HepG2 (cell line): ENCODE data around the gene CLPTM1. TPM values are rescaled to one million over a fixed set of nuclear protein-coding genes. Genes with fewer than 3 reads are reported as not detected.
A peak's percentile ranks its signal among the peaks of the same experiment; 100 is the strongest.

ENCODE experiments used
- ATAC-seq: fragments of 200-7000 bp; cut with Tn5 transposase; 3 replicates; pipeline ENCODE4 v1.9.1; 2020; ENCODE audit warnings: mild to moderate bottlenecking, moderate library complexity
- BruUV-seq: library from RNA; stranded (reverse); fragments of 400-500 nt; replicated peaks from 2 replicates; lab custom pipeline; 2021; lab: Mats Ljungman, UMichigan
- CTCF ChIA-PET: fragments of 300-600 bp; formaldehyde crosslinking; extraction: SDS; loops from one replicate; lab custom pipeline; 2021; ENCODE audit warnings: low total read pairs, inconsistent platforms, low intra/inter-chr PET ratio; lab: Yijun Ruan, JAX
- POLR2A ChIA-PET: fragments of 350-600 bp; sonication (Branson Sonifier 250); formaldehyde crosslinking; loops from one replicate; lab custom pipeline; 2020; ENCODE audit warnings: antibody characterized with exemption, inconsistent platforms; lab: Yijun Ruan, JAX
- DNase-seq: peaks from one replicate; pipeline ENCODE4 v3.0.0-alpha.2; 2015; ENCODE audit warnings: low spot score
- FAIRE-seq: peaks from 3 replicates; lab custom pipeline; 2011; peaks lifted over from hg19 to GRCh38; lab: Jason Lieb, UNC
- H2AFZ ChIP-seq: one replicate; pipeline ENCODE4 v1.6.1; 2011; ENCODE audit warnings: low read length, inconsistent platforms
- H3K27ac ChIP-seq: fragments of 300-600 bp; 3 replicates; pipeline ENCODE4 v1.8.0; 2011; ENCODE audit warnings: mixed run types, mild to moderate bottlenecking, mixed read lengths, low read length, inconsistent platforms; ENCODE audit not compliant: insufficient read depth; ENCODE audit errors: extremely low read length
- H3K27me3 ChIP-seq, 2 experiments: fragments of 200-600 bp in 1 of 2; 2 replicates in 1 of 2; 3 replicates in 1 of 2; pipeline versions ENCODE4 v1.6.0 to v1.8.0; 2011; ENCODE audit warnings: low read length in 2 of 2, mild to moderate bottlenecking in 2 of 2, moderate library complexity in 2 of 2, inconsistent platforms in 1 of 2; ENCODE audit not compliant: insufficient read depth in 2 of 2, control insufficient read depth in 1 of 2
- H3K36me3 ChIP-seq, 2 experiments: fragments of 200-600 bp in 1 of 2; replicated peaks in 1 of 2; 2 replicates in 1 of 2; 3 replicates in 1 of 2; pipeline versions ENCODE4 v1.5.1 to v1.8.0; 2011; ENCODE audit warnings: low read length in 2 of 2, inconsistent platforms in 1 of 2; ENCODE audit not compliant: insufficient read depth in 2 of 2, control insufficient read depth in 1 of 2
- H3K4me1 ChIP-seq: 2 replicates; pipeline ENCODE4 v1.5.1; 2012; ENCODE audit warnings: low read length, inconsistent platforms; ENCODE audit not compliant: insufficient read depth
- H3K4me2 ChIP-seq: 2 replicates; pipeline ENCODE4 v1.6.0; 2011; ENCODE audit warnings: low read depth, low read length, inconsistent platforms
- H3K4me3 ChIP-seq, 3 experiments: fragments of 200-600 bp in 1 of 3; sonication (generic), shearing (Covaris generic) in 1 of 3; replicated peaks in 1 of 3; 2 replicates each; pipeline ENCODE4 v1.5.1; 2011 to 2016; ENCODE audit warnings: low read length in 3 of 3, inconsistent platforms in 2 of 3, low read depth in 2 of 3, mild to moderate bottlenecking in 2 of 3, control low read depth in 1 of 3, mixed read lengths in 1 of 3; ENCODE audit not compliant: insufficient read depth in 1 of 3
- H3K79me2 ChIP-seq: one replicate; pipeline ENCODE4 v1.6.1; 2011; ENCODE audit warnings: low read length, inconsistent platforms; ENCODE audit not compliant: insufficient read depth
- H3K9ac ChIP-seq: 2 replicates; pipeline ENCODE4 v1.6.0; 2011; ENCODE audit warnings: mild to moderate bottlenecking, low read depth, low read length, inconsistent platforms; ENCODE audit not compliant: insufficient read depth
- H3K9me3 ChIP-seq: 2 replicates; pipeline ENCODE4 v1.5.1; 2012; ENCODE audit warnings: mild to moderate bottlenecking, low read length
- H4K20me1 ChIP-seq: 2 replicates; pipeline ENCODE4 v1.6.0; 2011; ENCODE audit warnings: inconsistent platforms, mild to moderate bottlenecking, low read length, moderate library complexity; ENCODE audit not compliant: insufficient read depth
- AGO2 ChIP-seq: fragments of 200-400 bp; formaldehyde crosslinking; optimal IDR thresholded peaks from 2 replicates; pipeline ENCODE3; 2017; ENCODE audit warnings: mild to moderate bottlenecking, low read depth, low read length, moderate library complexity
- CBX2 ChIP-seq, 2 experiments: fragments of 200-600 bp in 1 of 2; sonication (generic); formaldehyde crosslinking in 1 of 2; IDR thresholded peaks; 2 replicates each; pipeline versions ENCODE4 v1.7.0 to v1.8.1; 2018 to 2022; ENCODE audit warnings: low read depth in 2 of 2, low read length in 1 of 2, mild to moderate bottlenecking in 1 of 2, missing genetic modification reagents in 1 of 2
- DPF2 ChIP-seq: sonication (generic); formaldehyde crosslinking; IDR thresholded peaks from 2 replicates; pipeline ENCODE4 v1.4.0; 2020; ENCODE audit warnings: mild to moderate bottlenecking, low read depth, missing genetic modification reagents, borderline replicate concordance
- FOXP1 ChIP-seq, 2 experiments: fragments of 450-650 bp in 1 of 2; IDR thresholded peaks; 2 replicates each; pipeline ENCODE4 v1.6.1; 2017 to 2018; ENCODE audit warnings: antibody characterized with exemption in 1 of 2
- HNRNPH1 ChIP-seq: fragments of 200-400 bp; formaldehyde crosslinking; optimal IDR thresholded peaks from 2 replicates; pipeline ENCODE3; 2017; ENCODE audit warnings: mild to moderate bottlenecking, low read depth, low read length
- MATR3 ChIP-seq: sonication (generic); formaldehyde crosslinking; IDR thresholded peaks from 2 replicates; pipeline ENCODE4 v1.4.0; 2020; ENCODE audit warnings: missing genetic modification reagents
- MBNL3 ChIP-seq: fragments of 250-450 bp; sonication (Bioruptor Pico); conservative IDR thresholded peaks from 2 replicates; pipeline ENCODE4 v1.8.0; 2022; ENCODE audit warnings: mild to moderate bottlenecking, inconsistent platforms
- SIN3A ChIP-seq: IDR thresholded peaks from 2 replicates; pipeline ENCODE4 v1.6.1; 2011; ENCODE audit warnings: low read depth, mild to moderate bottlenecking, control low read depth, low read length, borderline replicate concordance
- WIZ ChIP-seq: sonication (generic); formaldehyde crosslinking; IDR thresholded peaks from 2 replicates; pipeline ENCODE4 v1.5.1; 2020; ENCODE audit warnings: mild to moderate bottlenecking, missing genetic modification reagents
- YEATS4 ChIP-seq: sonication (generic); formaldehyde crosslinking; IDR thresholded peaks from 2 replicates; pipeline ENCODE4 v1.4.0; 2020; ENCODE audit warnings: missing genetic modification reagents, borderline replicate concordance
- ZBTB14 ChIP-seq: sonication (generic); formaldehyde crosslinking; IDR thresholded peaks from 2 replicates; pipeline ENCODE4 v1.4.0; 2020; ENCODE audit warnings: missing genetic modification reagents
- ZBTB46 ChIP-seq: sonication (generic); formaldehyde crosslinking; IDR thresholded peaks from 2 replicates; pipeline ENCODE4 v1.4.0; 2020; ENCODE audit warnings: mild to moderate bottlenecking, missing genetic modification reagents, borderline replicate concordance
- ZFX ChIP-seq: sonication (generic); formaldehyde crosslinking; IDR thresholded peaks from 2 replicates; pipeline ENCODE4 v1.4.0; 2020; ENCODE audit warnings: mild to moderate bottlenecking, low read depth, missing genetic modification reagents, moderate library complexity
- ZNF768 ChIP-seq: sonication (generic); formaldehyde crosslinking; IDR thresholded peaks from 2 replicates; pipeline ENCODE4 v1.4.0; 2020; ENCODE audit warnings: missing genetic modification reagents
- ZSCAN12 ChIP-seq: sonication (generic); formaldehyde crosslinking; IDR thresholded peaks from 2 replicates; pipeline ENCODE4 v1.9.0; 2021; ENCODE audit warnings: mild to moderate bottlenecking, missing genetic modification reagents
- ZSCAN9 ChIP-seq: IDR thresholded peaks from 2 replicates; pipeline ENCODE4 v1.6.1; 2016; ENCODE audit warnings: borderline replicate concordance
- whole genome bisulfite sequencing: methylation state at CpG from one replicate; pipeline ENCODE4 v1.1.6; 2017; ENCODE audit warnings: low lambda C conversion rate; 5-methylcytosine and 5-hydroxymethylcytosine counted together
- in situ Hi-C: cut with HindIII; loops from 2 replicates; pipeline ENCODE4 v1.10.0; 2017; ENCODE audit warnings: low pct_unique_long_range_greater_than_20kb; ENCODE audit not compliant: extremely low pct_ligation_motif_present
- intact Hi-C: fragments of 100-400 bp; cut with micrococcal nuclease; formaldehyde crosslinking; loops from one replicate; pipeline ENCODE4 v1.10.0; 2022; ENCODE audit not compliant: unreplicated experiment
- polyA plus RNA-seq, 8 experiments: library from polyadenylated mRNA; depleted of rRNA in 3 of 8; stranded (reverse) in 7 of 8; unstranded in 1 of 8; fragments of >200 nt; fragmentation: Illumina TruSeq in 4 of 8; extraction: Trizol in 4 of 8; gene quantifications; 2 replicates each; pipeline versions ENCODE4 v1.2.1 to v1.2.3, GENCODE V29; 2011 to 2016; ENCODE audit warnings: low read depth in 4 of 8, missing spikeins in 1 of 8, mixed read lengths in 1 of 8; ENCODE audit not compliant: insufficient read depth in 1 of 8
- total RNA-seq, 5 experiments: library from RNA; depleted of rRNA; stranded (reverse); fragments of >200 nt; fragmentation: Illumina TruSeq; extraction: Trizol; gene quantifications; 2 replicates each; pipeline ENCODE4 v1.2.3, GENCODE V29; 2016; ENCODE audit warnings: low read depth in 1 of 5
- TF ChIP-seq, protein P1 (sequence below): sonication (generic); formaldehyde crosslinking; IDR thresholded peaks from 2 replicates; pipeline ENCODE4 v1.4.0; 2020; ENCODE audit warnings: missing genetic modification reagents

The CLPTM1 gene
- total and polyA plus RNA-seq, 2 of the 13 experiments (the other 11 are each of a cell fraction or from before 2014, with no cell fraction given), result 34.9 to 42.8 TPM

DNA sequence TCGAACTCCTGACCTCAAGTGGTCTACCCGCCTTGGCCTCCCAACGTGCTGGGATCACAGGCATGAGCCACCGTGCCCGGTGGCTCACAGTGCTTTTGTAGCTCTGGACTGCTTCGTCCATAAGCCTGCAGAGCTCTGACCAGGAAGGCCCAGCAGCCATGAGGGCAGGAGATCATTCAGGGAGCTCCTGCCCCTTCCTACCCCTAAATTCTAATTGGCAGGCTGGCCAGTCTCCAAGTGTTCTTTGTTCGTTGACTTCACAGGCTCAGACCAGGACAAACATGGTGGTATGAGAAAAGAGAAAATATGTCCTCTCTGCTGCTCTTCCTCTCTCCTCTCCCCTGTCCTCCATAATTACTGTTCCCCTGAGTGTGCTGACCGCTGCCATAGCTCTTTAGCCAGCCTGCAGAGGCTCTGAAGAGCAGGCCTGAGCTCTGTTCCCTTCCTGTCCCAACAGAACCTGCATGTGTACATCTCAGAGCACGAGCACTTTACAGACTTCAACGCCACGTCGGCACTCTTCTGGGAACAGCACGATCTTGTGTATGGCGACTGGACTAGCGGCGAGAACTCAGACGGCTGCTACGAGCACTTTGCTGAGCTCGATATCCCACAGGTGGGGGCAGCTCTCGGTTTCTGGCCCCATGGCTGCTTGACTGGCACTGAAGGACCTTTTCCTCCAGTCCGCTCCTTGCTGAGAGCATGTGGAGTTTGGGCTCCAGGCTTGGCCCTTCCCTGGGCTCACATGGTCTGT is 19.0 kb downstream of the CLPTM1 start (continued):
- TF ChIP-seq CBX2 (IDR thresholded peaks at IDR 0.05; ENCODE audit: low read depth, low read length) (no peak), CBX2 (CRISPR knock-in tag; IDR thresholded peaks at IDR 0.05; ENCODE audit: low read depth) (no peak), SIN3A (no peak)

- intact Hi-C loops, result no loop called here
- no TSS peak for BruUV-seq
- H3K79me2 ChIP-seq, result no peaks in the 10 kb centered on the region
- no peak overlapping the region for H3K4me2 ChIP-seq
- no peak overlapping the region for H3K9ac ChIP-seq
- H3K4me3 ChIP-seq, result no peak overlapping the region
- DNase-seq (no peak), FAIRE-seq (no peak), ATAC-seq (no peak; the same call in 1 of the 3 replicates)
- no peaks in the 10 kb centered on the region for H3K9me3 ChIP-seq
- peaks cover 40 to 64% of the 10 kb centered on the region in 2 experiments for H3K36me3 ChIP-seq
- H3K27ac ChIP-seq, result peak overlapping the region; percentile 44
- 77% methylated on average over 5 of the region's 5 CpGs for WGBS
- no peaks in the 10 kb centered on the region for H4K20me1 ChIP-seq
- CTCF ChIA-PET, result no interaction called here
- no peak overlapping the region for H2AFZ ChIP-seq
- in situ Hi-C loops, result no loop called here
- POLR2A ChIA-PET, result interaction anchor here (1.2 kb wide), 1 partner anchor 69 kb away, joined by 3 read pairs; the partner anchor contains the start of gene APOE
- H3K27me3 ChIP-seq, result no peaks in the 10 kb centered on the region
- peaks cover 18% of the 10 kb centered on the region for H3K4me1 ChIP-seq
- TF ChIP-seq MATR3, result no peak
- no peak for TF ChIP-seq ZFX (CRISPR knock-in tag)
- no peak for TF ChIP-seq DPF2 (CRISPR knock-in tag)
- TF ChIP-seq, protein P1, sequence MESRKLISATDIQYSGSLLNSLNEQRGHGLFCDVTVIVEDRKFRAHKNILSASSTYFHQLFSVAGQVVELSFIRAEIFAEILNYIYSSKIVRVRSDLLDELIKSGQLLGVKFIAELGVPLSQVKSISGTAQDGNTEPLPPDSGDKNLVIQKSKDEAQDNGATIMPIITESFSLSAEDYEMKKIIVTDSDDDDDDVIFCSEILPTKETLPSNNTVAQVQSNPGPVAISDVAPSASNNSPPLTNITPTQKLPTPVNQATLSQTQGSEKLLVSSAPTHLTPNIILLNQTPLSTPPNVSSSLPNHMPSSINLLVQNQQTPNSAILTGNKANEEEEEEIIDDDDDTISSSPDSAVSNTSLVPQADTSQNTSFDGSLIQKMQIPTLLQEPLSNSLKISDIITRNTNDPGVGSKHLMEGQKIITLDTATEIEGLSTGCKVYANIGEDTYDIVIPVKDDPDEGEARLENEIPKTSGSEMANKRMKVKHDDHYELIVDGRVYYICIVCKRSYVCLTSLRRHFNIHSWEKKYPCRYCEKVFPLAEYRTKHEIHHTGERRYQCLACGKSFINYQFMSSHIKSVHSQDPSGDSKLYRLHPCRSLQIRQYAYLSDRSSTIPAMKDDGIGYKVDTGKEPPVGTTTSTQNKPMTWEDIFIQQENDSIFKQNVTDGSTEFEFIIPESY (CRISPR knock-in tag), result no peak
- no peak for TF ChIP-seq FOXP1 (IDR thresholded peaks at IDR 0.05)
- TF ChIP-seq FOXP1 (CRISPR knock-in tag; IDR thresholded peaks at IDR 0.05), result no peak
- TF ChIP-seq HNRNPH1, result no peak
- no peak for TF ChIP-seq ZNF768
- TF ChIP-seq ZBTB14, result no peak
- no peak for TF ChIP-seq ZSCAN12 (CRISPR knock-in tag)
- no peak for TF ChIP-seq AGO2
- TF ChIP-seq ZSCAN9 (CRISPR knock-in tag), result no peak
- no peak for TF ChIP-seq YEATS4 (CRISPR knock-in tag)
- TF ChIP-seq WIZ, result no peak
- TF ChIP-seq MBNL3 (CRISPR knock-in tag), result no peak
- no peak for TF ChIP-seq ZBTB46 (CRISPR knock-in tag)
These were observed 19.7 kb downstream of the CLPTM1 start for GRCh38 chr19:44974857-44975256.
